WTC11 (cell line): Measurements from ENCODE around the gene KLRG1. TPM values are rescaled to one million over a fixed set of nuclear protein-coding genes. Genes with fewer than 3 reads are reported as not detected.

Experiments used
- ATAC-seq: fragments of 200-7000 bp; cut with Tn5 transposase; 2 replicates; pipeline ENCODE4 v1.10.0; 2021; ENCODE audit warnings: mild to moderate bottlenecking, moderate library complexity
- CTCF ChIA-PET: fragments of 300-600 bp; sonication (Branson Sonifier 250); formaldehyde crosslinking; loops from one replicate; lab custom pipeline; 2021; ENCODE audit warnings: antibody characterized with exemption; lab: Charles Lee
- POLR2A ChIA-PET: fragments of 350-600 bp; sonication (Branson Sonifier 250); formaldehyde crosslinking; loops from one replicate; lab custom pipeline; 2021; ENCODE audit warnings: antibody characterized with exemption; lab: Charles Lee
- DNase-seq: peaks from one replicate; pipeline ENCODE4 v3.0.0; 2021; ENCODE audit warnings: low spot score
- H3K27ac Mint-ChIP-seq: 2 replicates; pipeline ENCODE4 v1.8.0; 2021; ENCODE audit warnings: mixed read lengths
- H3K27me3 Mint-ChIP-seq: 2 replicates; pipeline ENCODE4 v1.8.0; 2021; ENCODE audit warnings: low read depth, mild to moderate bottlenecking, moderate library complexity, mixed read lengths
- H3K36me3 Mint-ChIP-seq: 2 replicates; pipeline ENCODE4 v1.8.0; 2021; ENCODE audit warnings: mixed read lengths
- H3K4me1 Mint-ChIP-seq: 2 replicates; pipeline ENCODE4 v1.8.0; 2022; ENCODE audit warnings: mixed read lengths
- H3K4me3 Mint-ChIP-seq: 2 replicates; pipeline ENCODE4 v1.8.0; 2021; ENCODE audit warnings: mild to moderate bottlenecking, moderate library complexity, mixed read lengths
- H3K9me3 Mint-ChIP-seq: 2 replicates; pipeline ENCODE4 v1.8.0; 2021; ENCODE audit warnings: mixed read lengths
- ATF1 ChIP-seq: sonication (generic); formaldehyde crosslinking; IDR thresholded peaks from 2 replicates; pipeline ENCODE4 v1.8.1; 2023; ENCODE audit warnings: mild to moderate bottlenecking, moderate library complexity, missing genetic modification reagents
- CREB1 ChIP-seq: sonication (generic); formaldehyde crosslinking; IDR thresholded peaks from 2 replicates; pipeline ENCODE4 v1.8.0; 2023; ENCODE audit warnings: mild to moderate bottlenecking, missing genetic modification reagents
- E2F1 ChIP-seq: sonication (generic); formaldehyde crosslinking; IDR thresholded peaks from 2 replicates; pipeline ENCODE4 v1.8.0; 2022; ENCODE audit warnings: mild to moderate bottlenecking, missing genetic modification reagents
- E2F4 ChIP-seq: sonication (generic); formaldehyde crosslinking; IDR thresholded peaks from 2 replicates; pipeline ENCODE4 v1.8.1; 2022; ENCODE audit warnings: low read depth, mild to moderate bottlenecking, moderate library complexity, missing genetic modification reagents, borderline replicate concordance
- FOXP1 ChIP-seq: sonication (generic); formaldehyde crosslinking; IDR thresholded peaks from 2 replicates; pipeline ENCODE4 v1.8.0; 2022; ENCODE audit warnings: missing genetic modification reagents, mild to moderate bottlenecking, moderate library complexity, borderline replicate concordance
- GABPB1 ChIP-seq: sonication (generic); formaldehyde crosslinking; IDR thresholded peaks from 2 replicates; pipeline ENCODE4 v1.8.1; 2023; ENCODE audit warnings: mild to moderate bottlenecking, missing genetic modification reagents
- HMGXB4 ChIP-seq: sonication (generic); formaldehyde crosslinking; IDR thresholded peaks from 2 replicates; pipeline ENCODE4 v1.8.1; 2023; ENCODE audit warnings: mild to moderate bottlenecking, moderate library complexity, missing genetic modification reagents
- IRF1 ChIP-seq: sonication (generic); formaldehyde crosslinking; IDR thresholded peaks from 2 replicates; pipeline ENCODE4 v1.8.0; 2023; ENCODE audit warnings: missing genetic modification reagents
- NR1H2 ChIP-seq: sonication (generic); formaldehyde crosslinking; IDR thresholded peaks from 2 replicates; pipeline ENCODE4 v1.9.0; 2021; ENCODE audit warnings: mild to moderate bottlenecking, moderate library complexity, missing genetic modification reagents
- OVOL2 ChIP-seq: fragments of 250-450 bp; sonication (Bioruptor Pico); IDR thresholded peaks from 2 replicates; pipeline ENCODE4 v1.9.0; 2021; ENCODE audit warnings: mild to moderate bottlenecking, borderline replicate concordance
- PREB ChIP-seq: sonication (generic); formaldehyde crosslinking; IDR thresholded peaks from 2 replicates; pipeline ENCODE4 v1.8.1; 2022; ENCODE audit warnings: mild to moderate bottlenecking, missing genetic modification reagents, moderate library complexity, borderline replicate concordance
- PRRX2 ChIP-seq: fragments of 250-450 bp; sonication (Bioruptor Pico); IDR thresholded peaks from 2 replicates; pipeline ENCODE4 v1.8.0; 2021; ENCODE audit warnings: mild to moderate bottlenecking
- TEAD1 ChIP-seq: sonication (generic); formaldehyde crosslinking; IDR thresholded peaks from 2 replicates; pipeline ENCODE4 v1.8.0; 2022; ENCODE audit warnings: mild to moderate bottlenecking, missing genetic modification reagents
- ZNF423 ChIP-seq: fragments of 250-450 bp; sonication (Bioruptor Pico); IDR thresholded peaks from 2 replicates; pipeline ENCODE4 v2.1.2; 2022; ENCODE audit warnings: mild to moderate bottlenecking, moderate library complexity
- ZNF425 ChIP-seq: fragments of 250-450 bp; sonication (Bioruptor Pico); conservative IDR thresholded peaks from 2 replicates; pipeline ENCODE4 v1.9.0; 2021; ENCODE audit warnings: mild to moderate bottlenecking
- ZSCAN18 ChIP-seq: fragments of 250-450 bp; sonication (Bioruptor Pico); IDR thresholded peaks from 2 replicates; pipeline ENCODE4 v2.1.2; 2022; ENCODE audit warnings: mild to moderate bottlenecking, moderate library complexity
- total RNA-seq: library from RNA; stranded (reverse); gene quantifications from 3 replicates; pipeline ENCODE4 v1.2.3, GENCODE V29; 2021

KLRG1 gene
- total RNA-seq, 1 experiment from 2014 or later: 7.2 TPM

GRCh38 chr12:8970432-8970831, 18.9 kb upstream of the KLRG1 start:
- no peak for ATAC-seq
- ChIA-PET CTCF (no interaction called here), POLR2A (no interaction called here)

More at GRCh38 chr12:8970432-8970831, 18.9 kb upstream of the KLRG1 start:
- no peaks in the 10 kb centered on the region for H3K4me1 Mint-ChIP-seq
- peaks cover 32% of the 10 kb centered on the region for H3K9me3 Mint-ChIP-seq
- DNase-seq: no peak
- TF ChIP-seq NR1H2 (CRISPR knock-in tag): no peak
- no peak for TF ChIP-seq TEAD1 (CRISPR knock-in tag)
- no peak for TF ChIP-seq E2F1 (CRISPR knock-in tag)
- no peak for TF ChIP-seq OVOL2
- TF ChIP-seq ZSCAN18 (CRISPR knock-in tag): no peak
- TF ChIP-seq GABPB1: no peak
- no peak for TF ChIP-seq ATF1
- TF ChIP-seq PRRX2: no peak
- no peak for TF ChIP-seq PREB (CRISPR knock-in tag)
- no peak for TF ChIP-seq ZNF423 (CRISPR knock-in tag)
- no peak for TF ChIP-seq ZNF425 (CRISPR knock-in tag)
- TF ChIP-seq FOXP1: no peak
- TF ChIP-seq CREB1 (CRISPR knock-in tag): no peak
- TF ChIP-seq IRF1 (CRISPR knock-in tag): no peak
- no peak for TF ChIP-seq HMGXB4
- TF ChIP-seq E2F4: no peak
- H3K4me3 Mint-ChIP-seq: no peak overlapping the region
- no peaks in the 10 kb centered on the region for H3K27me3 Mint-ChIP-seq
- no peak overlapping the region for H3K27ac Mint-ChIP-seq
- peaks cover 21% of the 10 kb centered on the region for H3K36me3 Mint-ChIP-seq
